ENCODE data around the gene COX6B1. TPM values are rescaled to one million over a fixed set of nuclear protein-coding genes. Genes with fewer than 3 reads are reported as not detected.
"Not testable (repeated sequence)": the region's sequence is repeated elsewhere in the genome, so short reads cannot be mapped to it uniquely, and the experiment has no call there.

COX6B1 gene, protein sequence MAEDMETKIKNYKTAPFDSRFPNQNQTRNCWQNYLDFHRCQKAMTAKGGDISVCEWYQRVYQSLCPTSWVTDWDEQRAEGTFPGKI
- total RNA-seq (100 to 1,000 TPM; 433 to 452 TPM), polyA plus RNA-seq (753 TPM)

DNA sequence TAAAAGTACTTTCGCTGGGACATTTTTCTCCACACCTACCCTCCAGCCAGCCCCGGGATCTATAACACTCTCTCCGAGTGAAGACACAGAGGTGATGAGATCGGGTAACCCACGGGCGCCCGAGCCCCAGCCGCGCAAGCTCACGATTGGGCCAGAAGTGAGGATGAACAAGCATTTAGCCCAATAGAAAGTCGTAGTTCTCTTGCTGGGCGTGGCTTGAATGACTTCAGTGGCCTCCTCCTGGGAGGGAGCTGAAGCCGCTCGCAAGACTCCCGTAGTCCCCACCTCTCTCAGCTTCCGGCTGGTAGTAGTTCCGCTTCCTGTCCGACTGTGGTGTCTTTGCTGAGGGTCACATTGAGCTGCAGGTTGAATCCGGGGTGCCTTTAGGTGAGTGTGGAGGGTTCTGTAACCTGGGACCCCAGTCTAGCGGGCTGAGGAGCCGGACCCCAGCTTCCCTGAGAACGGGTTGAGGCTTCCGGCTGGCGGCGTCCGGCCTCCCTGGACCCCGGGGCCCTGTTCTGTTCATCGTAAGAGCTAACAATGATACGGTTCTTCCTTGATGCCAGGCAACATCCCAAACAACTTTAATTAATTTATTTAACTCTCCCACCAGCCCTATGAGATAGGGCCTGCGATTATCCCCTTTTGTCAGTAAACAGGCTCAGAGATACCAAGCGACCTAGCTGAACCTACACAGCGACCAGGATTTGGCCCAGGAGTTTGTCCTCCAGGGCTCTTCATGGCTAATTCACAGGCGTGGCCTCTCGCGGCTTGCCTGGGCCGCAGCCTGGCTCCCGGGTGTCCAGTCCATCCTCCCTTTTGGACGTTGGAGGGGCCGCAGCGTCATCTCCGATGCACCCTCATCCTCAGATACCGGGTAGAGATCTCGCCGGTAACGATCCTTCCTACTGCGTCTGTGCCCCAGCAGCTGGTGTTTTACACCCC, at the start of gene COX6B1:
Gene COX6B1, plus strand, starts transcription at position 307 of the 945 bp plus-strand sequence. CDS start 2,921 bp downstream, outside the sequence.
- no peaks in the 10 kb centered on the region for H3K27me3 Mint-ChIP-seq
- H3K36me3 Mint-ChIP-seq: peaks cover 0 to 35% (median 6%) of the 10 kb centered on the region in 3 donors
- no peaks in the 10 kb centered on the region for H3K9me3 Mint-ChIP-seq
- H3K4me3 ChIP-seq (ENCODE audit: low read length): peak within 1 kb of the TSS; percentile 96
- DNase-seq: peak; percentile 87 to 95 (median 91)
- H3K4me1 ChIP-seq (ENCODE audit: insufficient read depth, low read length): peaks cover 31% of the 10 kb centered on the region
- peak within 1 kb of the TSS; percentile 96 to 100 (median 98) for H3K4me3 Mint-ChIP-seq
- POLR2A ChIA-PET: interaction anchor here (0.5 to 1.1 kb wide), 7 partner anchors 19 to 97 kb away, joined by 3 to 5 read pairs (median 3); partner anchors contain the start of genes HAUS5, PSENEN and U2AF1L4
- peaks cover 45 to 57% (median 49%) of the 10 kb centered on the region in 3 donors for H3K4me1 Mint-ChIP-seq
- H3K27me3 ChIP-seq (ENCODE audit: insufficient read depth, low read length, poor library complexity, severe bottlenecking): no peaks in the 10 kb centered on the region
- CTCF ChIA-PET: no interaction called here
- no peaks in the 10 kb centered on the region for H3K36me3 ChIP-seq (ENCODE audit: insufficient read depth, low read length)
- peak within 1 kb of the TSS; percentile 91 to 97 (median 96) for H3K27ac Mint-ChIP-seq
- no peaks in the 10 kb centered on the region for H3K9me3 ChIP-seq (ENCODE audit: low read length)
- peak within 1 kb of the TSS; percentile 88 for H3K27ac ChIP-seq (ENCODE audit: low read depth, low read length)

DNA sequence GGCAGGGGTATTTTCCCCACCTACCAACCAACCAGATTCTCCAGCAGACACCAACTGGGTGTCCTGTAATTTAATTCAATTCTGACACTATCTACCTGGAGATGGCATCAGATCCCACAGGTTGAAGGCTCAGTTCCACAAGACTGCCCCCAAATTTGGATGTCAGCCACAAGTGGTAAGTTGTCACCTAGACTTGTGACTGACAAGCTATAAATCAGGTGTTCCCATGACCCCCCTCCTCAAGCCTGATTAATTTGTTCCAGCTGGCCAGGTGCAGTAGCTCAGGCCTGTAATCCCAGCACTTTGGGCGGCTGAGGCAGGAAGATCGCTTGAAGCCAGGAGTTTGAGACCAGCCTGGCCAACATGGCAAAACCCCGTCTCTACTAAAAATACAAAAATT, 46.2 kb upstream of the COX6B1 start:
- Mint-ChIP-seq H3K27me3 (peaks cover 5 to 19% of the 10 kb centered on the region in 2 donors), H3K4me3 (no peak overlapping the region), H3K27ac (no peak overlapping the region), H3K9me3 (peaks cover 0 to 3% (median 0%) of the 10 kb centered on the region in 5 donors), H3K36me3 (peaks cover 0 to 4% (median 3%) of the 10 kb centered on the region in 3 donors), H3K4me1 (no peaks in the 10 kb centered on the region)
- CTCF ChIA-PET: interaction anchor here (1.1 to 1.2 kb wide), 2 partner anchors 10 to 11 kb away, joined by 3 to 4 read pairs; partner anchors contain the start of gene HAUS5
- no peak overlapping the region for H3K4me3 ChIP-seq (ENCODE audit: low read length)
- no peaks in the 10 kb centered on the region for H3K36me3 ChIP-seq (ENCODE audit: insufficient read depth, low read length)
- H3K9me3 ChIP-seq (ENCODE audit: low read length): no peaks in the 10 kb centered on the region
- H3K4me1 ChIP-seq (ENCODE audit: insufficient read depth, low read length): no peaks in the 10 kb centered on the region
- no peak for DNase-seq
- H3K27ac ChIP-seq (ENCODE audit: low read depth, low read length): no peak overlapping the region
- POLR2A ChIA-PET: no interaction called here
- no peaks in the 10 kb centered on the region for H3K27me3 ChIP-seq (ENCODE audit: insufficient read depth, low read length, poor library complexity, severe bottlenecking)

DNA sequence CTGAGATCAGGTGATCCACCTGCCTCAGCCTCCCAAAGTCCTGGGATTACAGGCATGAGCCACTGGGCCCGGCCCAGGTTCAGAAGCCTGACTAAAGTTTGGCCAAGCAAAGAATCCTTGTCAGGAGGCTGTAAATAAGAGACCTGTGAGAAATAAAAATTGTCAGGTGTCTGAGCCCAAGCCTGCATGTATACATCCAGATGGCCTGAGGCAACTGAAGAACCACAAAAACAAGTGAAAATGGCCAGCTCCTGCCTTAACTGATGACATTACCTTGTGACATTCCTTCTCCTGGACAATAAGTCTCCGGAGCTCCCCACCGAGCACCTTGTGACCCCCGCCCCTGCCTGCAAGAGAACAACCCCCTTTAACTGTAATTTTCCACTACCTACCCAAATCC, 43.7 kb upstream of the COX6B1 start:
- H3K4me3 ChIP-seq (ENCODE audit: low read length); CTCF ChIA-PET; H3K9me3 ChIP-seq (ENCODE audit: low read length); POLR2A ChIA-PET; H3K36me3 ChIP-seq (ENCODE audit: insufficient read depth, low read length); H3K27me3 ChIP-seq (ENCODE audit: insufficient read depth, low read length, poor library complexity, severe bottlenecking); H3K4me3 Mint-ChIP-seq; H3K9me3 Mint-ChIP-seq; H3K4me1 ChIP-seq (ENCODE audit: insufficient read depth, low read length); H3K4me1 Mint-ChIP-seq; DNase-seq; H3K27ac ChIP-seq (ENCODE audit: low read depth, low read length); H3K36me3 Mint-ChIP-seq; H3K27ac Mint-ChIP-seq: not testable (repeated sequence)
- peaks cover 3 to 12% of the 10 kb centered on the region in 2 donors for H3K27me3 Mint-ChIP-seq

DNA sequence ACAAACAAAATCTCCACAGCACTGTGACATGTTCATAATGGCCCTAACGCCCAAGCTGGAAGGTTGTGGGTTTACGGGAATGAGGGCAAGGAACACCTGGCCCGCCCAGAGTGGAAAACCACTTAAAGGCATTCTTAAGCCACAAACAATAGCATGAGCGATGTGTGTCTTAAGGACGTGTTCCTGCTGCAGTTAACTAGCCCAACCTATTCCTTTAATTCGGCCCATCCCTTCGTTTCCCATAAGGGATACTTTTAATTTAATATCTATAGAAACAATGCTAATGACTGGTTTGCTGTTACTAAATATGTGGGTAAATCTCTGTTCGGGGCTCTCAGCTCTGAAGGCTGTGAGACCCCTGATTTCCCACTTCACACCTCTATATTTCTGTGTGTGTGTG, 41.0 kb upstream of the COX6B1 start:
- H3K9me3 Mint-ChIP-seq; DNase-seq; H3K36me3 Mint-ChIP-seq; H3K27me3 Mint-ChIP-seq; POLR2A ChIA-PET; H3K4me3 Mint-ChIP-seq; H3K36me3 ChIP-seq (ENCODE audit: insufficient read depth, low read length); H3K4me3 ChIP-seq (ENCODE audit: low read length); H3K27ac ChIP-seq (ENCODE audit: low read depth, low read length); H3K27me3 ChIP-seq (ENCODE audit: insufficient read depth, low read length, poor library complexity, severe bottlenecking); H3K9me3 ChIP-seq (ENCODE audit: low read length): not testable (repeated sequence)
- H3K27ac Mint-ChIP-seq: peak overlapping the region in 2 of 8 donors; percentile 32 to 62
- peaks cover 16 to 24% (median 23%) of the 10 kb centered on the region in 3 donors for H3K4me1 Mint-ChIP-seq
- CTCF ChIA-PET: interaction anchor here (0.9 to 1.2 kb wide), 2 partner anchors 8 to 15 kb away, joined by 3 read pairs; no protein-coding TSS in a partner anchor
- peaks cover 22% of the 10 kb centered on the region for H3K4me1 ChIP-seq (ENCODE audit: insufficient read depth, low read length)

DNA sequence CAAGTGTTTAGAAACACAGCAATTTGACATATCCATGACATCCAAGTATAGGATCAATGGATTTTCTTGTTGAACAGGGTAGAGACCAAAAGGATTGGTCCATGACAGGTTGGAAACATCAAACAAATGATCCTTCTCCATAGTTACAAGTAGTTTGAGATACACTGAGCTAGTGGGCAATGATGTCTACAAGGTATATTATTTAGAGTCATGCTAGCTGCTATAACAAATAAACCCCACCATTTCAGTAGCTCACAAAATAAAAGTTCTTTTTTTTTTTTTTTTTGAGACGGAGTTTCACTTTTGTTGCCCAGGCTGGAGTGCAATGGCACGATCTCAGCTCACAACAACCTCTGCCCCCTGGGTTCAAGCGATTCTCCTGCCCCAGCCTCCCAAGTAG, 40.5 kb upstream of the COX6B1 start:
- ChIA-PET POLR2A (no interaction called here), CTCF (interaction anchor here (1.2 kb wide), 1 partner anchor 15 kb away, joined by 3 read pairs; no protein-coding TSS in a partner anchor)
- no peak overlapping the region for H3K4me3 ChIP-seq (ENCODE audit: low read length)
- no peaks in the 10 kb centered on the region for H3K9me3 ChIP-seq (ENCODE audit: low read length)
- H3K27ac ChIP-seq (ENCODE audit: low read depth, low read length): no peak overlapping the region
- Mint-ChIP-seq H3K4me1 (peaks cover 20 to 29% (median 28%) of the 10 kb centered on the region in 3 donors), H3K27ac (peak overlapping the region in 1 of 8 donors; percentile 62), H3K27me3 (peaks cover 0 to 3% of the 10 kb centered on the region in 2 donors), H3K9me3 (peaks cover 2 to 9% (median 4%) of the 10 kb centered on the region in 5 donors), H3K36me3 (peaks cover 2 to 4% (median 2%) of the 10 kb centered on the region in 3 donors), H3K4me3 (no peak overlapping the region)
- H3K27me3 ChIP-seq (ENCODE audit: insufficient read depth, low read length, poor library complexity, severe bottlenecking): no peaks in the 10 kb centered on the region
- DNase-seq: no peak
- H3K4me1 ChIP-seq (ENCODE audit: insufficient read depth, low read length): peaks cover 25% of the 10 kb centered on the region
- no peaks in the 10 kb centered on the region for H3K36me3 ChIP-seq (ENCODE audit: insufficient read depth, low read length)

DNA sequence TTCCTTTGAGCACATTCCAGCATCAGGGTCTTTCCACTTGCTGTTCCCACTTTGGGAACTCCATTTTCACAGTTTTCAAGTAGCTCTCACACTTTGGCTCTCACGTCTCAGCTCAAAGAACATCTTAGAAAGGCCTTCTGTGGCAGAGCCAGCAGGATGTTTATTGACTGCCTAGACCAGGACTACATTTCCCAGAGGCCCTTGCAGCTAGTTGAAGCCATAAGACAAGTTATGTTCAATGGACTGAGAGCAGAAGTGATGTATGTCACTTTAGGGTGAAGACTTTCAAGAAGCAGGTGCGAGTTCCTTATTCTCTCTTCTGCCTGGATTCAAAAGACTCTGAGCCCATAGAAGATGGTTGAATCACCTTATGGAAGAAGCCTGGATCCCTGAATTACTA, 39.9 kb upstream of the COX6B1 start:
- peaks cover 2 to 4% (median 2%) of the 10 kb centered on the region in 3 donors for H3K36me3 Mint-ChIP-seq
- peak overlapping the region in 3 of 8 donors; percentile 12 to 62 (median 14) for H3K27ac Mint-ChIP-seq
- Histone ChIP-seq H3K27me3 (ENCODE audit: insufficient read depth, low read length, poor library complexity, severe bottlenecking) (no peaks in the 10 kb centered on the region), H3K9me3 (ENCODE audit: low read length) (no peaks in the 10 kb centered on the region), H3K4me1 (ENCODE audit: insufficient read depth, low read length) (peaks cover 30% of the 10 kb centered on the region), H3K27ac (ENCODE audit: low read depth, low read length) (no peak overlapping the region), H3K4me3 (ENCODE audit: low read length) (no peak overlapping the region), H3K36me3 (ENCODE audit: insufficient read depth, low read length) (no peaks in the 10 kb centered on the region)
- no peak for DNase-seq
- POLR2A ChIA-PET: no interaction called here
- peaks cover 2 to 9% (median 4%) of the 10 kb centered on the region in 5 donors for H3K9me3 Mint-ChIP-seq
- H3K4me1 Mint-ChIP-seq: peaks cover 21 to 34% (median 31%) of the 10 kb centered on the region in 3 donors
- CTCF ChIA-PET: interaction anchor here (1.2 kb wide), 1 partner anchor 14 kb away, joined by 3 read pairs; no protein-coding TSS in a partner anchor
- H3K4me3 Mint-ChIP-seq: no peak overlapping the region
- H3K27me3 Mint-ChIP-seq: peaks cover 0 to 2% of the 10 kb centered on the region in 2 donors

DNA sequence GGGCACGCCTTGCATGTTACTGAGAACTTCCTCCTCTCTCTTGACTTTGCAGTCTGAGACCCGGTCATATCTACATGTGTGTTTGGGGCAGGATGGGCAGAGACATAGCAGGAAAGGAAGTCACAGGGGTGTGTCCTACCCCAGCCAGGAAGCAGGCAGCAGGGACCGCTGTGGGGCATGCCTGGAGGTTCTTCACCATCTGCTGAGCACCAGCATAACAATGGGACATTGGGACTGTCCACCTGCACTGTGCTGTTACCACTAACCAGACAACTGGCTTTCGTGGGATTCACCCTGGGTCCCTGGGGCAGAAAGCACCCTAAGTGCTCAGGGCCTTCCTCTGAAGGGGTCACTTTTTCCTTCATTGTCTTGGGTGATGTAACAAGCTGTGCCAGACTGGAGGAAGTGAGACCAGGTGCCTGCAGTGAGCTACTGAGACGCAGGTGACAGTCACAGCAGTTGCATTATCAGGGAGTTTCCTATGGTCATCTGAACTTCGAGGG, 38.2 kb upstream of the COX6B1 start:
- Mint-ChIP-seq H3K9me3 (peaks cover 2 to 9% (median 4%) of the 10 kb centered on the region in 5 donors), H3K27me3 (no peaks in the 10 kb centered on the region), H3K4me1 (peaks cover 25 to 41% (median 31%) of the 10 kb centered on the region in 3 donors), H3K4me3 (peak overlapping the region in 5 of 7 donors; percentile 9 to 39 (median 32)), H3K36me3 (peaks cover under 1 to 7% (median 2%) of the 10 kb centered on the region in 3 donors), H3K27ac (peak overlapping the region; percentile 32 to 88 (median 74))
- ChIA-PET POLR2A (no interaction called here), CTCF (no interaction called here)
- H3K36me3 ChIP-seq (ENCODE audit: insufficient read depth, low read length): no peaks in the 10 kb centered on the region
- H3K9me3 ChIP-seq (ENCODE audit: low read length): no peaks in the 10 kb centered on the region
- no peak for DNase-seq
- no peak overlapping the region for H3K27ac ChIP-seq (ENCODE audit: low read depth, low read length)
- peaks cover 31% of the 10 kb centered on the region for H3K4me1 ChIP-seq (ENCODE audit: insufficient read depth, low read length)
- peak overlapping the region; percentile 43 for H3K4me3 ChIP-seq (ENCODE audit: low read length)
- no peaks in the 10 kb centered on the region for H3K27me3 ChIP-seq (ENCODE audit: insufficient read depth, low read length, poor library complexity, severe bottlenecking)

Measured in CD8-positive, alpha-beta memory T cell (primary cell).